Colonic mucosa (tissue), 4 donors: Measurements from ENCODE around the gene TMEM129. TPM values are rescaled to one million over a fixed set of nuclear protein-coding genes. Genes with fewer than 3 reads are reported as not detected.

ENCODE experiments used
- DNase-seq: peaks from one replicate; pipeline ENCODE4 v3.0.0-alpha.2; 2020
- H3K27ac ChIP-seq: fragments of 200-600 bp; one replicate; pipeline ENCODE4 v1.8.0; 2021
- H3K27me3 ChIP-seq: fragments of 200-600 bp; one replicate; pipeline ENCODE4 v1.8.0; 2021
- H3K36me3 ChIP-seq: fragments of 200-600 bp; one replicate; pipeline ENCODE4 v1.8.0; 2021
- H3K4me1 ChIP-seq: fragments of 200-600 bp; one replicate; pipeline ENCODE4 v1.8.0; 2021; ENCODE audit warnings: mild to moderate bottlenecking
- H3K4me3 ChIP-seq: fragments of 200-600 bp; one replicate; pipeline ENCODE4 v1.8.0; 2021
- H3K9ac ChIP-seq, 2 donors: one replicate each; pipeline ENCODE4 v1.7.0; 2013; ENCODE audit warnings: control low read depth in 2 of 2, low read depth in 2 of 2, low read length in 2 of 2
- H3K9me3 ChIP-seq: fragments of 200-600 bp; one replicate; pipeline ENCODE4 v1.8.0; 2021
- CTCF ChIP-seq: fragments of 200-600 bp; IDR thresholded peaks from one replicate; pipeline ENCODE4 v1.8.0; 2022; ENCODE audit warnings: antibody characterized with exemption, mild to moderate bottlenecking
- intact Hi-C: fragments of 100-400 bp; cut with DNase I; formaldehyde crosslinking; loops from one replicate; pipeline ENCODE4 v1.14.1; 2022
- total RNA-seq, 2 donors: library from RNA; stranded (reverse); fragmentation: NEBNext Ultra II Directional in 1 of 2; extraction: Animal tissue kit (Norgen Biotek cat#: 25700) in 1 of 2; gene quantifications; one replicate each; pipeline ENCODE4 v1.2.1, GENCODE V29; 2021
- donor health status: healthy.
- donor health status: DM: no; HTN: no; CAD: no.
- donor health status: DM: no; HTN: no; CAD: no.

The TMEM129 gene
- total RNA-seq, 2 donors from 2014 or later = 37.9 to 53.2 TPM

- no peak for DNase-seq
- Histone ChIP-seq H3K4me1 (peaks cover 24% of the 10 kb centered on the region), H3K9ac (no peak overlapping the region)
Measured at GRCh38 chr4:1716065-1716945, 4.8 kb downstream of the TMEM129 start.

GRCh38 chr4:1715002-1715758 is 5.9 kb downstream of the TMEM129 start:
- no peaks in the 10 kb centered on the region for H3K9me3 ChIP-seq
- peaks cover 31% of the 10 kb centered on the region for H3K4me1 ChIP-seq
- no peaks in the 10 kb centered on the region for H3K27me3 ChIP-seq
- no peaks in the 10 kb centered on the region for H3K36me3 ChIP-seq
- no peak for TF ChIP-seq CTCF
- no peak overlapping the region for H3K27ac ChIP-seq
- DNase-seq = no peak
- H3K4me3 ChIP-seq = no peak overlapping the region
- H3K9ac ChIP-seq = peak overlapping the region in 1 of 2 donors; percentile 21
- intact Hi-C loops = no loop called here

More at GRCh38 chr4:1716065-1716945, 4.8 kb downstream of the TMEM129 start:
- Histone ChIP-seq H3K27ac (no peak overlapping the region), H3K4me3 (no peak overlapping the region), H3K27me3 (no peaks in the 10 kb centered on the region), H3K9me3 (no peaks in the 10 kb centered on the region), H3K36me3 (no peaks in the 10 kb centered on the region)
- no peak for TF ChIP-seq CTCF
- intact Hi-C loops = no loop called here

- H3K4me3 ChIP-seq = no peak overlapping the region
- H3K27me3 ChIP-seq = no peaks in the 10 kb centered on the region
- intact Hi-C loops = no loop called here
- H3K9ac ChIP-seq = peak overlapping the region in 1 of 2 donors; percentile 32
- H3K9me3 ChIP-seq = no peaks in the 10 kb centered on the region
- H3K36me3 ChIP-seq = no peaks in the 10 kb centered on the region
- peaks cover 26% of the 10 kb centered on the region for H3K4me1 ChIP-seq
- TF ChIP-seq CTCF = no peak
- H3K27ac ChIP-seq = no peak overlapping the region
- DNase-seq = no peak
Measured at GRCh38 chr4:1714303-1715001, 6.7 kb downstream of the TMEM129 start.

GRCh38 chr4:1713003-1713851 is 7.9 kb downstream of the TMEM129 start:
- peaks cover 22% of the 10 kb centered on the region for H3K4me1 ChIP-seq
- TF ChIP-seq CTCF = no peak

More at GRCh38 chr4:1713003-1713851, 7.9 kb downstream of the TMEM129 start:
- intact Hi-C loops = no loop called here
- no peaks in the 10 kb centered on the region for H3K36me3 ChIP-seq
- no peak for DNase-seq
- H3K27me3 ChIP-seq = no peaks in the 10 kb centered on the region
- peak overlapping the region; percentile 96 for H3K4me3 ChIP-seq
- peak overlapping the region; percentile 93 to 94 for H3K9ac ChIP-seq
- peak overlapping the region; percentile 99 for H3K27ac ChIP-seq
- no peaks in the 10 kb centered on the region for H3K9me3 ChIP-seq
